Lung (tissue), 12 donors: ENCODE measurements around the gene KCND2. TPM values are rescaled to one million over a fixed set of nuclear protein-coding genes. Genes with fewer than 3 reads are reported as not detected.
A peak's percentile ranks its signal among the peaks of the same experiment; 100 is the strongest.
"Not testable (repeated sequence)": the region's sequence is repeated elsewhere in the genome, so short reads cannot be mapped to it uniquely, and the experiment has no call there.

Experiments used
- ATAC-seq: fragments of 200-7000 bp; cut with Tn5 transposase; one replicate; pipeline ENCODE4 v1.9.1; 2020; ENCODE audit warnings: moderate number of reproducible peaks; ENCODE audit not compliant: insufficient read depth, low FRiP score
- DNase-seq, 3 donors: peaks; one replicate each; pipeline ENCODE4 v3.0.0-alpha.2; 2013 to 2017
- H3K27ac ChIP-seq, 2 donors: one replicate each; pipeline ENCODE4 v1.5.1; 2013; ENCODE audit warnings: mild to moderate bottlenecking in 2 of 2, moderate library complexity in 2 of 2, control low read depth in 1 of 2, inconsistent platforms in 1 of 2, low read depth in 1 of 2, low read length in 1 of 2
- H3K27me3 ChIP-seq, 3 donors: one replicate each; pipeline ENCODE4 v1.5.1; 2013; ENCODE audit warnings: low read length in 2 of 3; ENCODE audit not compliant: control insufficient read depth in 3 of 3, insufficient read depth in 3 of 3
- H3K36me3 ChIP-seq, 4 donors: one replicate each; pipeline ENCODE4 v1.5.1; 2013; ENCODE audit warnings: low read length in 4 of 4, mild to moderate bottlenecking in 1 of 4, moderate library complexity in 1 of 4; ENCODE audit not compliant: control insufficient read depth in 4 of 4, insufficient read depth in 4 of 4
- H3K4me1 ChIP-seq, 5 donors: one replicate each; pipeline ENCODE4 v1.5.1; 2013; ENCODE audit warnings: low read length in 5 of 5, mild to moderate bottlenecking in 2 of 5, moderate library complexity in 1 of 5; ENCODE audit not compliant: control insufficient read depth in 5 of 5, insufficient read depth in 5 of 5
- H3K4me3 ChIP-seq: one replicate; pipeline ENCODE4 v1.5.1; 2013; ENCODE audit warnings: mild to moderate bottlenecking, control low read depth, moderate library complexity
- H3K9ac ChIP-seq, 2 donors: one replicate each; pipeline ENCODE4 v1.5.1; 2013; ENCODE audit warnings: low read length in 2 of 2, control low read depth in 1 of 2; ENCODE audit not compliant: insufficient read depth in 1 of 2
- H3K9me3 ChIP-seq, 4 donors: one replicate each; pipeline ENCODE4 v1.5.1; 2013; ENCODE audit warnings: low read length in 3 of 4, mild to moderate bottlenecking in 1 of 4, moderate library complexity in 1 of 4; ENCODE audit not compliant: control insufficient read depth in 4 of 4, insufficient read depth in 3 of 4
- CTCF ChIP-seq: IDR thresholded peaks from 2 replicates; pipeline ENCODE4 v1.5.1; 2012; ENCODE audit warnings: mild to moderate bottlenecking; ENCODE audit errors: control extremely low read depth, extremely low read depth
- WGBS, 2 donors: extraction: QIAGEN DNeasy Blood & Tissue Kit; methylation state at CpG; one replicate each; pipeline ENCODE4 v1.1.7; 2013; 5-methylcytosine and 5-hydroxymethylcytosine counted together
- polyA plus RNA-seq, 2 donors: library from polyadenylated mRNA; stranded (reverse); fragments of 200-250 nt; gene quantifications; one replicate each; pipeline ENCODE4 v1.2.1, GENCODE V29; 2013
- total RNA-seq, 2 donors: library from RNA; depleted of rRNA in 1 of 2; stranded (reverse); fragments of >200 nt in 1 of 2; gene quantifications; one replicate each; pipeline ENCODE4 v1.2.1, GENCODE V29; 2014 to 2021
- donor health status: control.
- donor health status: control.
- donor health status: Bipolar disorder and iron deficiency.
- donor health status: healthy.
- donor health status: DM: yes; HTN: yes; CAD: no.

Gene KCND2
- total and polyA plus RNA-seq, 4 donors: 0.03 to 1.1 (median 0.10) TPM

DNA sequence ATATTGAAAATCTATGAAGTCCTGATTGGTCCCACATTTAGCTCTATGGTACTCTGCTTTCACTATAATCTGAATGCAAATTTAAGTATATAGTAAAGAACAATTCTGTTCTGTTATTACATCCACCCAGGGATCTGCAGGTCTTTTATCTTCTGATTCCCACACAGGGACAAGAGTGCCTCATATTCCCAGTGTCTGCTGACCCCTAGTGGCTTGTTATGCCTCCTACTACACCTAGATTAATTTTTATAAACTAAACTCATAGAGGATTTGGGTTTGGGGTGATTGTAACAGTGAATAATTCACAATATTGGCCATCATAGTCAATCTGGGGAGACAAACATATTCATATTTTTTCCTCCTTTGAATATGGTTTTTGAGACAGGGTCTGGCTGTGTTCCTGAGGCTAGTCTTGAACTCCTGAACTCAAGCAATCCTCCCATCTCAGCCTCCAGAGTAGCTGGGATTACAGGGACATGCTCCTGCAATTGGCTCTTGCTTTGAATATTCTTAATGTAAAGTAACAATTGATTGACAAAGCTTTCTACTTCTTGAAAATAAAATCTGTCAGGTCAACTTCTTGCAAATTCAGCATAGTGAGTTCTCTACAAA lies 282.1 kb downstream of the KCND2 start:
- Histone ChIP-seq H3K4me1 (no peaks in the 10 kb centered on the region), H3K9me3 (no peaks in the 10 kb centered on the region), H3K4me3 (no peak overlapping the region), H3K36me3 (no peaks in the 10 kb centered on the region), H3K9ac (no peak overlapping the region), H3K27ac (no peak overlapping the region), H3K27me3 (peaks cover 0 to 3% (median 0%) of the 10 kb centered on the region in 3 donors)
- peak; percentile 41 for ATAC-seq
- DNase-seq: peak; percentile 37 to 71 (median 59)
- TF ChIP-seq CTCF: no peak

DNA sequence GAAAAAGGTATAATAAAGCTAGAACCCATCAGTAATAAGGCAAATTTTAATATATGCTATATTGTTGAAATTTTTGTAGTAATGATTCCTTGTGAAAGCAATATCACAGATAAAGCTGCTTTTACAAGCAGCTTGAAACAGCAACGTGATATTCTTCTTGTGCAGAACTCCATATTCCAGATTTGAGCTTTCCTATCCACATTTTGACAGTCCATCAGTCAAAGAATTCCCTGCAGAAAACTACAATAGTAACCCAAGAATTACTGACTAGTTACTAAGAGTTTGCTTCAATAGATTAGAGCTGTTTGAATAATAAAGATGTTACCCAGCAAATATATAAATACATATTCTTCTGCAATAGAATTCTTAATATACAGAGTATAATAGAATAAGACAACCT lies 291.2 kb downstream of the KCND2 start:
- Histone ChIP-seq H3K9ac (no peak overlapping the region), H3K4me1 (no peaks in the 10 kb centered on the region), H3K9me3 (no peaks in the 10 kb centered on the region), H3K4me3 (no peak overlapping the region), H3K36me3 (no peaks in the 10 kb centered on the region), H3K27me3 (no peaks in the 10 kb centered on the region), H3K27ac (no peak overlapping the region)
- WGBS, 2 donors: 56 to 73% methylated on average over 1 of the region's 1 CpG
- no peak for TF ChIP-seq CTCF
- no peak for DNase-seq
- no peak for ATAC-seq

DNA sequence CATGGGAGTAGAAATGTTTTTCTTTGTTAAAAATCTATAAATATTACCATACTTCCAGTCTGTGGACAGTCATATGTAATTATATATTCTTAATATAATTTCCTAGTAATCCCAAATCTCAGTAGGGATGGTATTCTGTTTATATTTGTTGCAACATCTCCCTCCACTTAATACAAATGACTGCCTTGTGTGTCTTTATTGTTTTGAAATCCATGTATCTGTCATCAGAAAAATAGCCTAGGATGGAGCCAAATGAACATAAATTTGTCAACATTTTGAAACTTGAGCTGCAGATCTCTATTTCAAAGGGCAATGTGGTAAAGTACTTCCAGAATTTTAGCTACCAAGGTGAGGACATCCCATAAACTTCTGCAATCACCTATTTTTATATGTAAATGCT lies 294.2 kb downstream of the KCND2 start:
- no peak overlapping the region for H3K9ac ChIP-seq
- H3K4me1 ChIP-seq: no peaks in the 10 kb centered on the region
- H3K4me3 ChIP-seq: no peak overlapping the region
- ATAC-seq (no peak), DNase-seq (no peak)
- TF ChIP-seq CTCF: no peak
- no peaks in the 10 kb centered on the region for H3K27me3 ChIP-seq
- no peak overlapping the region for H3K27ac ChIP-seq
- H3K36me3 ChIP-seq: no peaks in the 10 kb centered on the region
- H3K9me3 ChIP-seq: no peaks in the 10 kb centered on the region

DNA sequence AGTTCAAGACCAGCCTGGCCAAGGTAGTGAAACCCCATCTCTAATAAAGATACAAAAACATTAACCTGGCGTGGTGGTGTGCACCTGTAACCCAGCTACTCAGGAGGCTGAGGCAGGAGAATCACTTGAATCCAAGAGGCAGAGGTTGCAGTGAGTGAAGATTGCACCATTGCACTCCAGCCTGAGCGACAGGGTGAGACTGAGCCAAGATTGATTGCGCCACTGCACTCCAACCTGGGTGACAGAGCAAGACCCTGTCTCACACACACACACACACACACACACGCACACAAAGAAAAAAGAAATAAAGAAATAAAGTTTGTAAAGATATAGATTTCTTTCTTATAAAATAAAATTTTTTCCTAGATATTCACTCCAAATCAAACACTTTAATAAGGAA lies 305.7 kb downstream of the KCND2 start:
- not testable (repeated sequence) for H3K9me3 ChIP-seq, H3K9ac ChIP-seq, H3K4me1 ChIP-seq, ATAC-seq, H3K36me3 ChIP-seq, DNase-seq, H3K27me3 ChIP-seq, H3K27ac ChIP-seq, H3K4me3 ChIP-seq
- 83 to 84% methylated on average over 4 of the region's 4 CpGs for WGBS, 2 donors
